OCI-LY7 (cell line): Measurements from ENCODE around the gene PLEKHM3.

Source experiments
- CTCF ChIP-seq: fragments of 200-600 bp; sonication (generic); conservative IDR thresholded peaks from 2 replicates; pipeline ENCODE4 v1.5.1; 2014; ENCODE audit warnings: mild to moderate bottlenecking, antibody characterized with exemption, low read length, moderate library complexity, mixed read lengths
- EZH2phosphoT487 ChIP-seq: fragments of 200-600 bp; sonication (generic); IDR thresholded peaks from 2 replicates; pipeline ENCODE4 v1.6.1; 2018; ENCODE audit warnings: low read depth, borderline replicate concordance, mild to moderate bottlenecking, mixed run types, antibody characterized with exemption, low read length, moderate library complexity, mixed read lengths

DNA sequence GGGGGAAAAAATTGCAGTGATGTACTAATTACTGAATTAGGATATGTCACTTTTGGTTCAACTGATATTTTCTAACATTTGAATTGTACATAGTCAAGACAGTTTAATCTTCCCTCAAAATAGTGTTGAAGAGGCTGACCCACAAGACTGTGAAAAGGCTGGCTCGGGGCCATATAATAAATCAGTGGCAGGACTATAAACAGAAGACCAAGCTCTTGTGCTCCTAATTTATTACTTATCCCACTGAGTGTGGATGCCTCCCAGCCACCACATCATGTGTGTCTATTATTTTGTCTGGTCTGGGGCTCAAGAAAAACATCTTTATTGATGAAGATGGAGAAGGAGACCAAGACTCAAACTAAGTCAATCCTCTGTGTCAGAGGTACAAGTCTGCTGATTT is 64.4 kb downstream of the PLEKHM3 start:
- no peak for TF ChIP-seq CTCF
- no peak for TF ChIP-seq EZH2phosphoT487
